HL-60 (cell line): ENCODE data around the gene SDHA.

Experiments used
- GABPA ChIP-seq: IDR thresholded peaks from 2 replicates; pipeline ENCODE4 v1.6.1; 2012; ENCODE audit warnings: low read depth
- POLR2AphosphoS5 ChIP-seq: IDR thresholded peaks from 2 replicates; pipeline ENCODE4 v1.6.1; 2012; ENCODE audit warnings: low read depth
- REST ChIP-seq: IDR thresholded peaks from 2 replicates; pipeline ENCODE4 v1.6.1; 2012; ENCODE audit warnings: low read depth; ENCODE audit not compliant: insufficient replicate concordance
- TF ChIP-seq, protein P1 (sequence below): IDR thresholded peaks from one replicate; pipeline ENCODE4 v1.5.1; 2011; ENCODE audit warnings: low read length, control low read depth, inconsistent platforms; ENCODE audit not compliant: insufficient read depth

GRCh38 chr5:230711-231110 lies 12.6 kb downstream of the SDHA start:
- TF ChIP-seq, protein P1, sequence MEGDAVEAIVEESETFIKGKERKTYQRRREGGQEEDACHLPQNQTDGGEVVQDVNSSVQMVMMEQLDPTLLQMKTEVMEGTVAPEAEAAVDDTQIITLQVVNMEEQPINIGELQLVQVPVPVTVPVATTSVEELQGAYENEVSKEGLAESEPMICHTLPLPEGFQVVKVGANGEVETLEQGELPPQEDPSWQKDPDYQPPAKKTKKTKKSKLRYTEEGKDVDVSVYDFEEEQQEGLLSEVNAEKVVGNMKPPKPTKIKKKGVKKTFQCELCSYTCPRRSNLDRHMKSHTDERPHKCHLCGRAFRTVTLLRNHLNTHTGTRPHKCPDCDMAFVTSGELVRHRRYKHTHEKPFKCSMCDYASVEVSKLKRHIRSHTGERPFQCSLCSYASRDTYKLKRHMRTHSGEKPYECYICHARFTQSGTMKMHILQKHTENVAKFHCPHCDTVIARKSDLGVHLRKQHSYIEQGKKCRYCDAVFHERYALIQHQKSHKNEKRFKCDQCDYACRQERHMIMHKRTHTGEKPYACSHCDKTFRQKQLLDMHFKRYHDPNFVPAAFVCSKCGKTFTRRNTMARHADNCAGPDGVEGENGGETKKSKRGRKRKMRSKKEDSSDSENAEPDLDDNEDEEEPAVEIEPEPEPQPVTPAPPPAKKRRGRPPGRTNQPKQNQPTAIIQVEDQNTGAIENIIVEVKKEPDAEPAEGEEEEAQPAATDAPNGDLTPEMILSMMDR = no peak
- TF ChIP-seq GABPA = no peak
- TF ChIP-seq POLR2AphosphoS5 = no peak
- no peak for TF ChIP-seq REST
